Lower leg skin (tissue), 3 donors: Measurements from ENCODE around the gene UBC.

Source experiments
- POLR2A ChIP-seq, 2 donors: fragments of 450-650 bp; IDR thresholded peaks; one replicate each; pipeline ENCODE4 v1.6.1; 2016 to 2017; ENCODE audit warnings: antibody characterized with exemption in 2 of 2, mild to moderate bottlenecking in 1 of 2, moderate library complexity in 1 of 2
- TF ChIP-seq, protein P1 (sequence below), 3 donors: fragments of 450-650 bp; IDR thresholded peaks; one replicate each; pipeline ENCODE4 v1.5.1; 2016; ENCODE audit warnings: antibody characterized with exemption in 3 of 3, mild to moderate bottlenecking in 3 of 3, moderate library complexity in 2 of 3

DNA sequence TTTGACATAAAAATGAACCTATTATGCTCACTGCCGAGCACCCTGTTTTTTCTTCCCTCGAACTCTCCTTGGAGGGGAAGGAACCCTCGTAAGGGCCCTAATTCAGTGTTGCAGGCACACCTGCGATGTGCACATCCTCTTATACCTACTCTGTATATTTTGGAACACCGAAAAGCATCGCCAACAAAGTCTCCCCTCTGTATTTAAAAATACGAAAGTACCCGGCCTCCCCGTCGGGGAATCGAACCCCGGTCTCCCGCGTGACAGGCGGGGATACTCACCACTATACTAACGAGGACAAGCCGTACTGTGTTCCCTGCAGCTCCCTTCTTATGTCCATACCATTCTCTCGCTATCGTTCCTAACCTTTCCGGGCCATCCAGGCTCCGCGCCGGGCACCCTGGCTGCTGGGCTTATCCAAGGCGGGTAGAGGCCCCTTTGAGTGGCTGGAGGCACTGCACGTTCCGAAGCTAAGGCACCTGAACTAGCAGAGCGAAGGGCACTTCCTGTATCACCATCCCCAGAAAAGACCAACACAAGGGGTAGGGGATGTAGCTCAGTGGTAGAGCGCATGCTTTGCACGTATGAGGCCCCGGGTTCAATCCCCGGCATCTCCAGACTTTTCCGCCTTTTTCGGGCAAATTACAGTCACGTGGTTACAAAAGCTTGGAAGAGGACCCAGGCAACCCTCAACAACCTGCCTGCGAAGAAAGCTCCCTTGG is 25.1 kb upstream of the UBC start:
- TF ChIP-seq, protein P1, sequence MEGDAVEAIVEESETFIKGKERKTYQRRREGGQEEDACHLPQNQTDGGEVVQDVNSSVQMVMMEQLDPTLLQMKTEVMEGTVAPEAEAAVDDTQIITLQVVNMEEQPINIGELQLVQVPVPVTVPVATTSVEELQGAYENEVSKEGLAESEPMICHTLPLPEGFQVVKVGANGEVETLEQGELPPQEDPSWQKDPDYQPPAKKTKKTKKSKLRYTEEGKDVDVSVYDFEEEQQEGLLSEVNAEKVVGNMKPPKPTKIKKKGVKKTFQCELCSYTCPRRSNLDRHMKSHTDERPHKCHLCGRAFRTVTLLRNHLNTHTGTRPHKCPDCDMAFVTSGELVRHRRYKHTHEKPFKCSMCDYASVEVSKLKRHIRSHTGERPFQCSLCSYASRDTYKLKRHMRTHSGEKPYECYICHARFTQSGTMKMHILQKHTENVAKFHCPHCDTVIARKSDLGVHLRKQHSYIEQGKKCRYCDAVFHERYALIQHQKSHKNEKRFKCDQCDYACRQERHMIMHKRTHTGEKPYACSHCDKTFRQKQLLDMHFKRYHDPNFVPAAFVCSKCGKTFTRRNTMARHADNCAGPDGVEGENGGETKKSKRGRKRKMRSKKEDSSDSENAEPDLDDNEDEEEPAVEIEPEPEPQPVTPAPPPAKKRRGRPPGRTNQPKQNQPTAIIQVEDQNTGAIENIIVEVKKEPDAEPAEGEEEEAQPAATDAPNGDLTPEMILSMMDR (IDR thresholded peaks at IDR 0.05): peak in 1 of 3 donors; percentile 48
- TF ChIP-seq POLR2A (IDR thresholded peaks at IDR 0.05): no peak
